ENCODE measurements around the gene WHAMM.
A peak's percentile ranks its signal among the peaks of the same experiment; 100 is the strongest.
"Not testable (repeated sequence)": the region's sequence is repeated elsewhere in the genome, so short reads cannot be mapped to it uniquely, and the experiment has no call there.

The WHAMM gene

DNA sequence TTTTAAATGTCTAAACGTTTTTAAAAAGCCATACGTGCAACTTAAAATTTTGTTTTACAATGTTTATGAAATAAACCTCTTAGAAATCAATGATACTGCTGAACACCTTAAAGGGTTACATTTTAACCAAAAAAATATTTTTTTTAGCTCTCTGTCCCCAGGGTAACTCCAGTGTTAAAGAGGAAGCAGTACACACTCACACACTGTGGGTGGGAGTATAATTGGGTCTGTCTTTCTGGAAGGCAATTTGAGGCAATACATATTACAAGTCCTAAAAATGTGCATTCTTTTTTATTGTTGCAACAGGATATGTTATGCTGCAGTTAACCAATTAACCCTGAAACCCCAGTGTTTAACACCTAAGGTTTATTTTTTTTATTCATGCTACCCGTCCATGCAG, 34.1 kb downstream of the WHAMM start:
- DNase-seq: no peak

DNA sequence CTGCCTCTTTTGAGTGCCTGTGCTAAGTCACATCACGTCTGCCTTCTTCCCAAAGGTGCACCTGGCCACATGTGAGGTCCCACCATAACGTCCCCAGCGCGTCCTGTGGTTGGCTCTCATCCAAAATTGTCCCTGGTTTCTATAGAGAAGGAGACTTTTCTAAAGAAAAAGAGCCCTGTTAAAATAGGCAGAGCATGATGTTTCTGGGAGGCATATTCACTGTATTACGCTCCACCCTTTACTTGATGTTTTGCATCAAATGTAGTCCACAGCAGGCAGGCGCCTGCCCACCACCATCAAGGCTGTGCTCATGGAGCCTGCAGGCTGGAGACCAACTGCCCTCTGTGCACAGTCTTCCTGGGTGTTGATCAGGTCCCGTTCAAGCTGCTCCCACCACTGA, 36.3 kb downstream of the WHAMM start:
- DNase-seq: no peak

DNA sequence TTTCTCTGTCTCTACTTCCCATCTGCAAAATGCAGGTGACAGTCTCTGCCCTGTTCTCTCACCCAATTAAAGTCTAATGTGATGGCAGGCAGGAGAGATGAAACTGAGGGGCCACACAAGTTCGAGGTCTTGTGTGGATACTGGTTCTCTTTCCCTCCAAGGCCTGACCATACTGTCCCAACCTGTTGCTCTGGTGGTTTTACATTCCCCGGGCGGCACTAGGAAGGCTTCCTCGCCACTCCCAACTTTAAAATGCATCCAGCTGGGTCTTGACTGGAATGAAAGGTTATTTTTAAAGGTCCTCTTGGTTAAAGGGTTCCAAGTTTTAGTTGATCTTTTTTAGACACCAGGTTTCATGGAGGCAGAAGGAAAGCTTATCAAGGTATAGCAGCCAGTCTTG, 37.2 kb downstream of the WHAMM start:
- no peak for DNase-seq

DNA sequence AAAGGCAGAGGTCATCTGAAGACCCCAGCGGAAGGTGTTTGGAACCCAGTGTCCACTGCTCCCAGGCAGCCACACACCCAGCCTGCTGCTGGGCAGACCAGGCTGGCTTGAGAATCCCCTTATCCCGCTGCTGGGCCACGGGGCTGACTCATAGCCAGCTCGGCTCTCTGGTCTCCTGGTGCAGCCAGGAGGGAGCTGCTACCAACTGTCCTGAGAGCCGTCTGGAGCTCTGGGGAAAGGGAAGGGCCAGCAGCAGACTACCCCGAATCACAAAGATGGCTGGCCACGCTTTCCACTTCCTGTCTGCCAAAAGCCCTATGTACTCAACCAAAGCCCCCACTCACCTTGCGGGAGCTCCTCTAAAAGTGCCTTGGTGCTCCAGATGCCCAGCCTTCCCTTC, 38.3 kb downstream of the WHAMM start:
- no peak for DNase-seq

DNA sequence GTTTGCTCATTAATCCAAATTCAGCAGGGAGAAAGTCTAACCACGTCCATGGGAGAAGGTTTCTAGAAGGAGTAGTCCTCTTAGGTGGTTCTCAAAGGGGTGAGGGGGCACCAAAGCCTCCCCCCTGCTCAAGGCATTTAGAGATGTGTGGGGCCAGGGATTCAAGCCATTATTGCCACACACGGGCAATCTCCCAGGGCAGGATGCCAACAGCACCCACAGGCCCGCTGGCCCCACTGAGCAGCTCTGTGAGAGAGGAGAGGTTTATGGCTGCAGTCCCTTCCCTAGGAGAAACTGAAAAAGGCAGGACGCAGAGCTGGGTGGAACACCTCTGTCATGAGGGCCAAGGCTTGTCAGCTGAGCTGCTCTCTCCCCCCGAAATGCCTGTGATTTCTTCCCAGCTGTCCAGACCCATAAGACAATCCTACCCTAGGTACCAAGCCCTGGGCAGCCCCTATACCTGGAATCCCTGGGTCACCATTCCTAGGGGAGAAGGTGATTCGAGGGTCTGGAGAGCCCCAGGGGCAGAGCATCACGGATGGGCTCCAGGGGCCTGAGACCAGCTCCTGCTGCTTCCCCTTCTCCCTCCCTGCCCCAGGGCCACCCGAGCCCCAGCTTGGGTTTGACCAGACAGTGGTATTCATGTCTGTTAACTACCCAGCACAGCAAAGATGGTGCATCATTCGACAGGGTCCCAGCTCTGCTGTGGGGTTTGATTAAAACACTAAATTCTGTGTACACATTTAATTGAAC, 39.0 kb downstream of the WHAMM start:
- no peak for DNase-seq

DNA sequence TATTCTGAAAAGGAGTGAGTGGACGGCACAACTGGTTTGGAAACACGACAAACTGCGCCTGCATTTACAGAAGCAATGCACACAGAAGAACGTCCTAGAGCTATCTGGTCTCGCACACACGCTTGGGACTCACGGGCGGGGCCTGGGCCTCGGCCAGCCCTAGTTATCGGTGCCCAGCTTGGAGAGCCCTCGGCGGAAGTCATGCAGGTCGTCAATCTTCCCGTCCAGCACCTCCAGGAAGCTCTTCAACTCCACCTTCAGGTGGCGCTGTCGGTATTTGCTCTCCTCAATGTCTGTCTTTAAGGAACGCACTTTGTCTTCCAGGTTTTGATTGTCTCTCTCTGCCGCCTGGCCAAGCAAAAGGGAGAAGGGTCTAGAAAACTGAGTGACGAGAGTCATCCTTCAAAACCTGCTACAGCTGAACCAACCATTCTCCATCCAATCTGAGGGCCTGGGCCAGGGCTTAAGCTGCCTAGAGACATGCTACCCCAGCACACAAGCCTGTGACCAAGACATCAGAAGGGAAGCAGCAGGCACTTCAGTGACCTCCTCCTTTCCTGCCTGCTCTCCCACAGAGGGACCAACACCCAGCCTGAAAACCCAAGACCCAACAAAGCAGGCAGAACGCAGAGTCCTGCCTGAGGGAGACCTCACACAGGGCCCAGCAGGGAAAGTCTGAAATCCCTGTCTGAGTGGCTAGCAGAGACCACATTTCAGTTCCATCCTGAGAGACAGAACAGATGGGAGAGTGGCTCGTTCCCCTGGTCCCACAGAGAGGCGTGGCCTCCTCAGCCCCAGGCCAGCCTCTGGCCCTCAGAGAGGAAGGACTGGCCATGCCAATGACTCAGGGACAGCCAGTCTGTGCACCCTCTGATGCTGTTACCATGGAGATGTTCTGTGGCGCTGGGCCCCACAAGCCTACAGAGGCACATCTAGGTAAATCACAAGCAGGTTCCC, 40.4 kb downstream of the WHAMM start:
- peak; percentile 35 for DNase-seq

DNA sequence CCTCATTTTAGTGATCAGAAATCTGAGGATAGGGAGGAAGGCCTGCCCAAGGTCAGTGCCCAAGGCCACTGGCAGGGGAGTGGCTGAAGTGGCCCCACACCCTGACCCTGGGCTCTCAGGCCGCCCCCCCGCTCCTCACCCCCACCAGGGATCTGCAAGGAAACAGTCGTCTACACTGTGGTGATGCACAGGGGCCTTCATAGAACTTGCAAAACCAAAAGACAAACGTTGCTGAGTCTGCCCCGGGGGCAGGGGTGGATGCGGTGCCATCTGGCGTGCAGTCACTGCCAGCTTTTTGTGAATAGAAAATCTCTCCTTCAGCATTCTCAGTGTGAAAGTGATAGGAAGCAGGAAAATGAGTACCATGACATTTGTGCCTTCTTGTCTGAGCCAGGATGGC, 41.3 kb downstream of the WHAMM start:
- no peak for DNase-seq

DNA sequence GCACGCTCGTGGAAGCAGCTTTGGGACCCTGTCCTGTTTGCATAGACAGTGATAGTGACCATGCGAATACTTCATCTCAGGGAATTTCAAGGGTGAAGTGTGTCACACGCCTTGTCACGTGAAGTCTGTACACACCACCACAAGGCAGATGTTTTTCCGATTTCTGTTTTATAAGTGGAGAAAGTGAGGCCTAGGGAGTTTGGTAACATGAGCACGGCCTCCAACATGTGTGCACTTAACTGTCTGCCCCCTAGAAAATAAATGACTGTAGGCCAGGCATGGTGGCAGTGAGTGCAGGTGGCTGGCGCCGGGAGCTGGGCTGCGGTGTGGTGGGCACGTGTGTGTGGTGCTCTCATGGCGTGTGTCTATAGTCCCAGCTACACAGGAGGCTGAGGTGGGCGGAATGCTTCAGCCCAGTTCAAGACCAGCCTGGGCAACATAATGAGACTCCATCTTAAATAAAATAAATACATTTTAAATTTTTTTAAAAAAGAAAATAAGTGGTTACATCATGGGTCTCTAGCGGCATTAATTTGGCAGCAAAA, 42.0 kb downstream of the WHAMM start:
- no peak for DNase-seq

DNA sequence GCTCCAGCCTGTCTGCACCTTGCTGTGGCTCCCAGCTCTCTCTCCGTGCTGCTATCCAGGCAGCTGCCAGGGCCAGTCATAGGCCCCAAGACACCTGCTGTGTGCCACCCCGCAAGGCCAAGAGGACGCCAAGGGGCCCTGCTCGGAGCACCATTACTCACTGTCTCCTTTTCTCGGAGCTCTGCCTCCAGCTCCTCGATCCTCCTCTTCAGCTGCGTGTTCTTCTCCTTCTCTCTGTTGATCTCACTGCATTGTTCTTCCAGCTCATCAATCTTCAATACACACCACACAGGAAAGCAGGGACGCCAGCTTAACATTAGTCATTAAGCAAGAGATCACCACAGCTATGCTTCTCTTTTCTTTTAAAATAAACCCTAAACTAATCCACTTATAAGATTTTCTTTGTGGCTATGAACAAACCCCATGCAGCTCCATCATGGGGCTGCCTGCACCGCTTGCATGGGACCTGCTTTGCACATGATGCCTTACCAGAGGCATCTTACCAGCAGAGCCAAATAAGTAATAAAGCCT, 42.6 kb downstream of the WHAMM start:
- no peak for DNase-seq

DNA sequence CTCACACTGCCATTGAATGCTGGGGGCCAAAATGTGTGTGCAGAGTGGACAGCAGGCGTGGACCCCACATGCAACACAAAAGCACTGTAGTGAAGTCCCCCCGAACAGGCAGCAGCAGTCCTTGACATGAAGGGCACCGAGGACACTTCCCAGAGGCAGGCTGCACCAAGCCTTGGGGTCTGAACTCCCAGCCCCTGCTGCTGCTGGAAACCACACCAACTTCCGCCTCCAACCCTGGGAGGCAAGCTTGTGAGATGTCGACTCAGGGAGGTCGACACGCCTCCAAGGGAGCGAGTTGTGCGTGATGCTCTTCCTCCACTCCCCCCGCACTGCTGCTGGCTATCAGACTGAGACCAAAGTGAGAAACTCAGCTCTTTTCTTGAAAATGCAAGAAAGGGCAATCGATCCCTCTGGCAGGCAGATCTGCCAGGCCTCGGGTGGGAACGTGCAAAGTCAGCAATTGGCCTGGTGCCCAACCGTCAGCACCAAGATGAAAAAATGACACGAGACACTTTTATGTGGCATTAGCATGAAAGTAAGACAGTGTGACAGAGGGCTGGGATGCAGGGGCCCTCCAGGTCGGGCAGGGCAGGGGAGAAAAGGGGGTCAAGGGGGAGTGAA, 43.6 kb downstream of the WHAMM start:
- DNase-seq: no peak

DNA sequence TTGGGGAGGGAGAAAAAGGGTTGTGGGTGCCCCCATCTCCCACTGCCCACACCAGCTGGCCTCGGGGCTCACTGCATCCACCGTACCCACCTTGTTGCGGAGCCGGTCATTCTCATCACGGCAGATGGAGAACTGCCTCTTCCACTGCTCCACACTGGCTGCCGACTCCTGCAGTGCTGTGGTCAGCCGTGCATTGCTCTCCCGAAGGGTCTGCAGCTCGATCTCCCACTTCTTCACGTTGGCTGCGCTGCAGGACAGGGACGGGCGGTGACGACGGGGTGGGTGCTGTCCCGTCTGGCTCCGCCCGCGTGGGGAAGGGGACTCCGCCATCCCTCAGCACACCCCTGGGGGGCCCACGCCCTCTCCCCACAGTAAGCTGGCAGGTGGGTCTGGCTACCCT, 45.1 kb downstream of the WHAMM start:
- DNase-seq: no peak

DNA sequence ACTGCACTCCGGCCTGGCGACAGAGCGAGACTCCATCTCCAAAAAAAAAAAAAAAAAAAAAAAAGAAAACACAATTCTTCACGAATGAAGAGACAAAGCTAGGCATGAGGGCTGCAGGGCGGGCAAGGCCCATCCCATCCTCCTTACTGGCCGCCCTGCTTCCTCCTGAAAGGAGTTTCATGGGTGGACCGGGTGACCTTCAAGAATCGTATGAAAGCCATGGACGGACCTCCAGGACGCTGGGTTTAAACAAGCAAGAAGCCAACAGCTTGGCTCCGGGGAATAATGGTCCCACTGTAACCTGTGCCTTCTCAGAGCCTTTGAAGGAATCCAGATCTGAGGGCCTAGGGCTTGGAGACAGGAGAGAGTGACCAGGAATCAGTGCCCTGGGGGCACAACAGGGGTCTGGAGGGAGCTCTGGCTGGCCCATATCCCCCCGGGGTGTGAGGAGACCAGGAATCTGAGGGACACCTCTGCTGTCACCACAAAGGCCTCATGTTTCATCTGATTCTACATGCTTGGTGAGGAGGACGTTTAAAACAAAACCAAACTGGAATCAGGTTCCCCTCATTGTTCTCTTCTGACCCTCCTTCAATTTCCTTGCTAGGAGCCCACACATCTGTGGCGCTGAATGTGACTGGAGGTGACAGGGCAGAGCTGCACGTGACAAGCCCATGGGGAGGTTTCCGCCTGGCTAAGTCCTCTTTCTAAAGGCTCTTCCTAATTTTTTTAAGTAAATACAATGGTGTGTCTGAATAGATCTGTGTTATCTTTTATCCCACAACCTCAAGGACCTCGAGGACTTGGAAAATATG, 46.1 kb downstream of the WHAMM start:
- DNase-seq: no peak

DNA sequence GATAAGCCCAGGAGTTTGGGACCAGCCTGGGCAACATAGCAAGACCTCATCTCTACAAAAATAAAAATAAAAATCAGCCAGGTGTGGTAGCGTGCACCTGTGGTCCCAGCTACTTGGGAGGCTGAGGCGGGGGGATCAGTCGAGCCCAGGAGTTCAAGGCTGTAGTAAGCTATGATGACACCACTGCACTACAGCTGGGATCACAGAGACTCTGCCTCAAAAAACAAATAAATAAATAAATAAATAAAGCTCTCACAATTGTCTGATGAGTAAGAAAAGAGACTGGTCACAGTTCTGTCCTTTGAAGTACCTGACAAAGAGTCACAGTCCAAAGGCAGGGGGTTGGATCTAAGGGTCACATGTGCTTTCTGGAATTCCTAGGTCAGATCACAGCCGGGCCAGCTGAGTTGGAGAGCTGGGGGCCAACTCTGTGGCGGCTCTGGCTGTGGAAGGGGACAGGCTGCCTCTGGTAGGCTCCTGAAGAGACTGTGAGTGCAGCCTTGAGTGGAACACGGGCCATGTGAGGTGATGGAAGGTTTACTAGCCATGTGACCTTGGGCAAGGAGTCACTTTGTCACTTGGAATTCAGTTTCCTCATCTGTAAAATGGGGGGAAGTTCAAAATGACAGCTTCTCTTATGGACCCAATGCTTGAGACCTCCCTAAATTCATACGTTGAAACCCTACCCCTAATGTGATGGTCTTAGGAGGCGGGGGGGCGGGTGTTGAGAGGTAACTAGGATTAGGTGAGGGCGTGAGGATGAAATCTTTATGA, 47.2 kb downstream of the WHAMM start:
- no peak for DNase-seq

DNA sequence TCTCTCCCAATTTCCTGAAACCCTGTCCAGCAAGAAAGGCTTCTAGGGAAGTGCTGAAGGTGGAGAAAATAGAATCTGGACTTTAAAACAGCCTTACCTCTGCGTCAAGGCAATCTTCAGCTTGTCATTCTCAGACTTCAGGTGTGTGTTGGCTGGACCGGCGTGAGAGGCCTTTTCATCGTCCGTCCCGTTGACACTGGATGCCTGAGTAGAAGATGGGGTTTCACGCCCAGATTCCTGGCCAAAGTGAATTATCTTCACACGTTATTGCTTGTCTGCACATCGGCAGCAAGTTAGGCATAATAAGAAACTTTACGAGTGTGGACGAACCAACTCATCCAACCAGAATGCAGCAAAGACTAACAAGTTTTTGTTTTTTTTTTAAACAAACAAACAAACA, 49.5 kb downstream of the WHAMM start:
- no peak for DNase-seq

DNA sequence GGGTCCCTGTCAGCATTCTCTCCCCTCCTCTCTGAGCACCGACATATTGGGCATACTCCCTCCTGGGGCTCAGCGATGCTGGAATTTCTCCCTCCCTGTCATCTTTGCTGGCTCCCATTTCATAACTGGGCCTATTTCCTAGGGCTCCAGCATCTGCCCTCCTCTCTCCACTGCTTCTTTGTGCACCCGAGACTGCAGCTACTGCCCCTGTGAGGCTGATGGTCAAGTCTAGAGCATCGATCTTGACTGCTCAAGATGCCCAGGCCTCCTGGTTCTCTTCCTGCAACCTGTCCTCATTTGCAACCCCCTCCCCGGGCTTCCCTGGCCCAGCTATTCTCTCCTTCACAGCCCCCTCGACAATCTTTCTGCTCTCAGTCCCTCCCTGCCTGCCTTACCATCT, 53.5 kb downstream of the WHAMM start:
- no peak for DNase-seq

DNA sequence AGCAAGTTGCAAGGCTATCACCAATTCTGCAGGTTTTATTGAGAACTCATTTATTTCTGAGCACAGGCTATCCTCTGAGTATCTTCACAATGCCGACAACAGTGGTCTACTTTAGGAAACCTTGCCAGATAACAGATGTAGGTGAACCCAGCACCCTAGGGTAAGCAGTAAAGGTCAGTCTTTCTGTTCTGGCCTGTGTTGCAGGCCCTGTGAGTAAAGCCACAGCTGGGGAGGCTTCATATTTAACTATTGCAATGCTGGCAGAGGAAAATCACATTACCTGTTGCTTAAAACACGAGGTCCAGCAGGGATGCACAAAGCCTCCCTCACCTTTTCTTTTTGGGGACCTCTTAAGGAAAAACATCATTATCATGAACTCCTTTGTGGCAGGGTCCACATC, 55.5 kb downstream of the WHAMM start:
- no peak for DNase-seq

DNA sequence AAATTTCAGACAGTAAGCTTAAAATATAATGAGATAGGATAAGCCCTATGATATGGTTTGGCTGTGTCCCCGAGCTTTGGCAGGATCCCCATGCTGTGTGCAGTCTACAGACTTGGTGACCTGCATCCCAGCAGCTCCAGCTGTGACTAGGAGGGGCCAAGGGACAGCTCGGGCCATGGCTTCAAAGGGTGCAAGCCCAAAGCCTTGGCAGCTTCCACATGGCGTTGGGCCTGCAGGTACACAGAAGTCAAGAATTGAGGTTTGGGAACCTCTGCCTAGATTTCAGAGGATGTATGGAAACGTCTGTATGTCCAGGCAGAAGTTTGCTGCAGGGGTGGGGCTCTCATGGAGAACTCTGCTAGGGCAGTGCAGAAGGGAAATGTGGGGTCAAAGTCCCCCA, 56.2 kb downstream of the WHAMM start:
- DNase-seq: not testable (repeated sequence)

DNA sequence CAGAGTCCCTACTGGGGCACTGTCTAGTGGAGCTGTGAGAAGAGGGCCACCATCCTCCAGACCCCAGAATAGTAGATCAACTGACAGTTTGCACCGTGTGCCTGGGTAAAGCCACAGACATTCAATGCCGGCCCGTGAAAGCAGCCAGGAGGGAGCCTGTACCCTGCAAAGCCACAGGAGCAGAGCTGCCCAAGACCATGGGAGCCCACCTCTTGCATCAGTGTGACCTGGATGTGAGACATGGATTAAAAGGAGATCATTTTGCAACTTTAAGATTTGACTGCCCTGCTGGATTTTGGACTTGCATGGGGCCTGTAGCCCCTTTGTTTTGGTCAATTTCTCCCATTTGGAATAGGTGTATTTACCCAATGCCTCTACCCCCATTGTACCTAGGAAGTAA, 56.6 kb downstream of the WHAMM start:
- DNase-seq: not testable (repeated sequence)

DNA sequence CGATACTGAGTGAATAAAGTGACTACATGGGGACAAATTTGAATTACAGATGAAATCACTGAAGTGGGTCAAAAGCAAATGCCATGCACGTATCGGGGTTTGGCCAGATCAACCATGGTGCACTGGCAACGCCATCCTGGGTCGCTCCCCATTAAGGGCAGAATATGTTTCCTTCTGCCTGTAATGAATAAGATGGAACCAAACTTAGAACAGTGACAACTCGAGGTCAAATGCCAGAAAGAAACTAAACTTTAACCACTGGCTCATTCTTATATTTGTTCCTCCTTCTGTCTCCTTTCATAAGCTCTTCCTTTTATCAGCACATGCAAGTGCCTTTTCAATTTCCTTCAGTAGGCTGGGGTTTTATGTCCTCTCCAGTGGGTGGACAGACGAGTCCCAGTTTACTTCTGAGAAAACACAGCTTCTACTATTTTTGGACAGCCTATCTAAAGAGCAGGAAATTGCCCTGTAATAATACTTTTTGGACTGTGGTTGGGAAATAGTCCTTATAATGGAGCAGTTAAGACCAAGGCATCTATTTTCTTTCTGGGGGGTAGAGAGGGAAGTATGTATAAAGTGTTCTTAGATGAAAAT, 61.4 kb downstream of the WHAMM start:
- no peak for DNase-seq

DNA sequence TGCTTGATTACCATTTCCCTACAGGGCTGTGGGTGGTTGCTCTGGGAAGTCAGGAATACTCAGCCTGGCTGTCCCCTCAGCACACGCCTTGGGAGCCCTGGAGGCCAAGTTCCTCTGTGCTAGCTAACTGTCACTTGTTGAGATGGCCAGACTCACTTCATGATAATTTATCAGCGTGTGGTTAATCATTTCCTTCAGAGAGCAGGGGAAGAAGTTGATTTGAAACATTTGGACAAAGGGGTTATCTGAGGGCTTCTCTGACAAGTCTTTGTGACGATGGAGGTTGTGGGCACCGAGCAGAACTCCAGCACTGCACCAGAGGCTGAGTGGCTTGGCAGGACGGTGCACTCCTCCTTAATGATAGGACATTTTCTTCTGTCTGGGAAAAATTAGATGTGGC, 61.9 kb downstream of the WHAMM start:
- DNase-seq: no peak

DNA sequence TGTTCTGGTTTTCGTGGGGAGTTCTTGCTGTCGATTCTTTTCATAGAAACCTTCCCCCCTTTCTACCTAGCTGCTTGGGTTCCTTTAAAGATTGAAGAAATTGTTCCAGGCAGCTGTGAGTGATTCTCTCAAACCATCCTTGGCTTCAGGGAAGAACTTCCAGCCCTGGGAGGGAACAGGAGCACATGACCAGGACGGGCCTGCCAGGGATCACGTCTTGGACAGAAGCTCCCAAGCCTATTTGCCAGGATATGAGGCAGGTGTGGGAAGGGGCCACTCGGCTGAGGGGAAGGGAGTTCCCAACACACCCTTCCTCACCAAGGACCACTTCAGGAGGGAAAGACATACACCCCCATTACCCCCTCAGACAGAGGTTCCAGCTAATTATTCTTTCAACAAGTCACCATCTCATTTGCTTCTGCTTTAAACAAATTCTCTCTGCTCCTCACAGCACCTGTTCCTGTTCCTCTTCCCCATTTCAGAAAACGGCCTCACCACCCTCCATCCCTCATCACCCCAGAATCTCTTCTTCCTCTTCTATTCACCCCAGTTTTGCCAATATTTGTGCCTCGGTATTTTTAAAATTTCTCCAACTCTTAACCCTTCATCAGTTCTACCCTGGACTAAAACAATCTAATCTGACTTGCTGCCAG, 62.5 kb downstream of the WHAMM start:
- DNase-seq: no peak
